Mononuclear cell (primary cell): ENCODE data around the gene EXOSC5. TPM values are rescaled to one million over a fixed set of nuclear protein-coding genes. Genes with fewer than 3 reads are reported as not detected.
A peak's percentile ranks its signal among the peaks of the same experiment; 100 is the strongest.

Experiments used
- H3K27me3 ChIP-seq: 2 replicates; pipeline ENCODE4 v1.6.0; 2011; ENCODE audit warnings: low read length, control low read depth; ENCODE audit not compliant: insufficient read depth
- H3K4me1 ChIP-seq: 2 replicates; pipeline ENCODE4 v1.5.1; 2011; ENCODE audit warnings: mild to moderate bottlenecking, low read length, control low read depth; ENCODE audit not compliant: insufficient read depth
- H3K4me3 ChIP-seq: 2 replicates; pipeline ENCODE4 v1.5.1; 2011; ENCODE audit warnings: mild to moderate bottlenecking, low read length, moderate library complexity
- H3K9me3 ChIP-seq: 2 replicates; pipeline ENCODE4 v1.5.1; 2011; ENCODE audit warnings: low read depth, mild to moderate bottlenecking, control low read depth, low read length
- total RNA-seq: library from RNA; depleted of rRNA; stranded (reverse); fragments of >200 nt; gene quantifications from one replicate; pipeline ENCODE4 v1.2.3, GENCODE V29; 2012

The EXOSC5 gene
- total RNA-seq, 1 donor, result 8.0 TPM

DNA sequence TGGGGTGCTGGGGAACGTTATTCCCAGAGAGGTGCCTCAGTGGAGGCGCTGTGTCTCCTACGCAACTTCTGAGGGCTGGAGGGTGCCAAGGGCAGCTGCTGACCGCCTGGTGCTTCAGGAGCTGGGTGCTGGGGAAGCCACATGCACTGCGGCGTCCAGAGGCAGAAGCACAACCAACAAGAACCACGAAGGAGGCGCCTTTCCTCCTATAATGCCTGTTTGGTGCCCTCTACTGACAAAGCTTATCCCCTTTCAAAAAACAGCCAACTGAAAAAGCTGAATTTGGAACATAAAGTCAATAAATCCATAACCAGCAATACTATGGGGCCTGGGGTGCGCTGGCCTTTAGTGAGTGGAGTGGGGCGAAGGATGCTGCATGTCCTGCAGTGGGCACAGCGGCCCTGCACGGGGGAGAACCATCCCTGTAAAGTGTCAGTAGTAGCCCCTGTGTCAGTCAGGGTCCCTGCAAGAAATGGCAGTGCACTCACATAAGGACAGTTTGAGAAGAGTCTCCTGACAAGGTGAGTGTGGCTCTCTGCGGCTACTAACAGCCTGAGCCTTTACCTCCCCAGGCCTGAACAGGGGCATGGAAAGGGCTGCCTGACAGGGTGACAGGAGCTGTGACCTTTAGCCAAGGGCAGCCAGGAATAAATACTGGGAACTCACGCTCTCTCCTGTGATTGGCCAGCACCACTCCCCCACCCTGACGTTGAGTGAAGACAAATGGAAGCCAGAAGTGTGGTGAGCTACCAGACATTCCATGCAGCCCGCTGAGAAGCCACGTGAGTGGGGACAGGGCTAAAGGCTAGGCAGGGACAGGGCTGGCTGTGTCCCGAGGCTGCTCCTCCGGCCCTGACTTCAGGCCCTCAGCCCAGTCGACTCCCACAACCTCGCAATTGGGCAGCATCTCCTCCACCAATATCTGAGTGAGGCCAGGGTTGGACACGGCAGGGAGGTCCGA is 34.5 kb upstream of the EXOSC5 start:
- H3K9me3 ChIP-seq, result no peaks in the 10 kb centered on the region
- H3K4me3 ChIP-seq, result no peak overlapping the region
- H3K4me1 ChIP-seq, result peaks cover 34% of the 10 kb centered on the region
- H3K27me3 ChIP-seq, result no peaks in the 10 kb centered on the region

DNA sequence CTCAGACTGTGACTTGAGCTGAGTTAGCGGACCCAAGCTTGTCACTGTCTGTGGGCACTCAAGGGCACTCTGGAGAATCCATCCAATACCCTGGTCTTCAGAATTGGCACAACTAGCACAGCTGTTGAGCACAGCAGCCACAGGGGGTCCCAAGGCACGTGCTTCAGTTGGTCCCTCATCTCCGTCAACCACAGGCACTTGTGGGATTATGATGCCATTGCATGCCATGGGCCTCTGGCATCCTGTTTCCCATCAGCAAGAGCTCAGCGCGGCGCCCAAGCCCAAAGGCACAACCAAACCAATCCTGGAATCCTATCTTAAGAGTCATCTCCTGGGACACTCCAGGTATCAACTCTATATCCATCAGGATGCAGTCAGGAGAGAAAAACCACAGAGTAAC is 33.8 kb upstream of the EXOSC5 start:
- Histone ChIP-seq H3K4me1 (peaks cover 41% of the 10 kb centered on the region), H3K27me3 (no peaks in the 10 kb centered on the region), H3K4me3 (no peak overlapping the region), H3K9me3 (no peaks in the 10 kb centered on the region)

DNA sequence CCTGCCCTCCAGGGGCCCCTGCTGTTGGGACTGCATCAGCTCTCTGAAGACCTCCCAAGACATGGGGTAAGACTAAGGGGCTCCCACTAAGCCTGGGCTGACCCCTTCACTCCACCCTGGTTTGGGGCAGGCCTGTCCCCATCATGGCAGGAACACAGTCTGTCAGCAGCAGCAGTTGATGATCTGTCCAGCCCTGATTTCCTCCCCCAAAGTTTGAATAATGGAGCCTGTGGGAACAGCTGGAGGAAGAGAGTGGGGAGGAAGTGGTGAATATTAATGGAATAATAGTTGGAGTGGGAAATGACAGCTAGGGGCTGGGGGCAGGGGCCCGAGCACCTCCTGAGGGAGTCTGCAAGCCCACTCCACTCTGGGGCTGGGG is 31.3 kb upstream of the EXOSC5 start:
- no peaks in the 10 kb centered on the region for H3K9me3 ChIP-seq
- H3K27me3 ChIP-seq, result no peaks in the 10 kb centered on the region
- H3K4me1 ChIP-seq, result peaks cover 63% of the 10 kb centered on the region
- peak overlapping the region; percentile 33 for H3K4me3 ChIP-seq

DNA sequence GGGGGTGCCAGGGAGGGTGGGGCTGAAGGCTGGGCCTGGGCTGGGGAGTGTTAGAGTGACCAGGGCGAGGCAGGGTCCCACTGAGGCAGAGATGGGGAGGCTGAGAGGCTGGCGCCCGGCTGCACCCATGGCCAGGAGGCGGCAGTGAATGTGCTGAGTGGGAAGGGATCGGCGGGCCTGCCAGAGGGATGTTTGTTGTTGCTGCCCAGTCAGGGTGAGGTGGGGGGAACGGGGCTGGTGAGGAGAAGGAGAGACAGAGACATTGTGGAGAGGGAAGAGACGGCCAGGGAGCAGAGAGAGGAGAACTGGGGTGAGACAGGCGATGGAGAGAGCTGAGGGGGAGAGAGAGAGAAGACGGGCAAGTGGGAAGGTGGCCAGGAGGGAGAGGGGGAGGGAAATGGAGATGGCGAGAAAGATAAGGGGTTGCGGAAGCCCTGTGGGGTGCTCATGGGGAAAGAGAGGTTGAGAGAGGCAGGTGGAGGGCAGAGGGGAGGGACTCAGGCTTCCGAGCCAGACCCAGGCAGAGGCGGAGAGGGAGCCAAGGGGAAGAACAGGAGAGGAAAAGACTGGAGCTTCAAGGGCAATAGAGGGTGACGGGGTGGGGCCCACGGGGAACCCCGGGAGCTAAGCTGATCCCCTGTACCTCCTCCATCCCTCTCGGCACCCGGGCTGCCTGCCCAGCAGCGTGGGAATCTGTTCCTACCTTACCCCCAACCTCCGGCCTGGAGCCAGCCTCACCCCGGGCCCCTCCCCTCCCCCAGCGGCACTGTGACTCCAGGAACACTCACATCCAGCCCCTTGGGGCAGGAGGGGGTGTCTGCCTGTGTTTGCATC is 30.7 kb upstream of the EXOSC5 start:
- no peaks in the 10 kb centered on the region for H3K27me3 ChIP-seq
- peak overlapping the region; percentile 33 for H3K4me3 ChIP-seq
- H3K9me3 ChIP-seq, result no peaks in the 10 kb centered on the region
- peaks cover 65% of the 10 kb centered on the region for H3K4me1 ChIP-seq

DNA sequence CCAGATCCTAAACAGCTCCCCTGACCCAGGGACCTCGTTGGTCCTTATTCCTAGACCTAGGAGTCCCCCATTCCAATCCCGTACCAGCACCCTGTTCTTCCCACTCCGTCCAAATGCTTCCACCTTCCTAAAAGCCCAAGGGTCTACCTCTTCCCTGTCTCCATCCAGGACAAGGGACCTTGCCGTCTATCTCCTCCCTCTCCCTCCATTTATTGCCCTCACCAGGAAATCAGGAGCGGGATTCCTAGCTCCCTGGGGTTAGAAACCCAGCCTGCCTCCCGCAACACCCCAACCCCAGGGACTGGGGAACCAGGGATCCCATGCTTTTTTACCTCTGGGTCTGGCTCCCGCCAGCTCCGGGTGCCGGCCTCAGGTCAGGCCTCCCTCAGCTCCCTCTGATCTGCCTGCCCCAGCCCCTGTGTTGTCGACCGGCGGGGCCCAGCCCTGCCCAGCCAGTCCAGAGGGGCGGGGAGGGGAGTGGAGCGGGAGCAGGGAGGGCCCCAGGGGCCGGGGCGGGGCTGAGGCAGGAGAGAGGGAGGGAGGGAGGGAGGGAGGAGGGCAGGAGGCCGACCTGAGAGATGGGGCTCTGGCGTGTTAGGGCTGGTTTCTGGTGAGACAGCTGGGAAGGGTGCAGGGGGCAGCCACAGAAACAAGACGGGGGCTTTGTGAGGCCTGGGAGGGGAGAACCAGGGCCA is 29.9 kb upstream of the EXOSC5 start, which contains the start of gene B3GNT8:
B3GNT8 (minus strand) TSS at position 423 of the 695 bp plus-strand sequence. CDS start 596 bp downstream, outside the sequence.
- Histone ChIP-seq H3K9me3 (no peaks in the 10 kb centered on the region), H3K4me1 (peaks cover 73% of the 10 kb centered on the region), H3K27me3 (no peaks in the 10 kb centered on the region), H3K4me3 (peak within 1 kb of the TSS; percentile 55)

DNA sequence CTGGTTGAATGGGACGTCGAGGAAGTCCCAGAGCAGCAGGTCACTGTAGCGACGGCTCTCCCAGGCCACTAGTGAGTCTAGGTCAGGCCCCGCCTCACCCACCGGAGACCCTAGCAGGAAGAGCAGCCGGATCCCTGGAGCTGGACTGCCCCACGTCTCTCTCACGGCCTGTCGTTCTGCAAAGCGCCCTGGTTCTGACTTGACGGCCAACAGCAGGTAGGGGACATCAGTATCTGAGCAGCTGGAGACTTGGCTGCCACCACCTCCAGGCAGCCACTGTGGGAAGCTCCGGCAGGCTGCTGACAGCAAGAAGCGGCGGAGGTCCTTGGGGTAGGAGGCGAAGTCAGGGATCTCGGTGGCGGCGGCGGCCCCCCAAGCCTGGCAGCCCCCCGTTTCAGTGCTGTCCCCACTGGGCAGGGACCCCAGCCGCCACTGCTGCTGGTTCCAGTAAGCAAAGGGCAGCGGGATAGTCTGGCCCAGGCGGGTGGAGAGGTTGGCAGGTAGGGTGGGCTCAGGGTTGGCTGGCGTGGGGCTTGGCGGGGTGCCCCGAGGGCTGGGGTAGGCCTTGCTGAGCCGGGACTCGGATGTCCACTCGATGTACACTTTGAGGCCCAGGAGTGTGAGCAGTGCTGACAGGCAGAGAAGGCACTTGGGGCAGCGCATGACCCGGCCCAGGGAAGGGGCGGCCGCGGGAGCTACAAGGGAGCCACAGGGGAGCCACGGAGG is 29.1 kb upstream of the EXOSC5 start:
- peaks cover 80% of the 10 kb centered on the region for H3K4me1 ChIP-seq
- peak overlapping the region; percentile 55 for H3K4me3 ChIP-seq
- H3K27me3 ChIP-seq, result no peaks in the 10 kb centered on the region
- no peaks in the 10 kb centered on the region for H3K9me3 ChIP-seq

DNA sequence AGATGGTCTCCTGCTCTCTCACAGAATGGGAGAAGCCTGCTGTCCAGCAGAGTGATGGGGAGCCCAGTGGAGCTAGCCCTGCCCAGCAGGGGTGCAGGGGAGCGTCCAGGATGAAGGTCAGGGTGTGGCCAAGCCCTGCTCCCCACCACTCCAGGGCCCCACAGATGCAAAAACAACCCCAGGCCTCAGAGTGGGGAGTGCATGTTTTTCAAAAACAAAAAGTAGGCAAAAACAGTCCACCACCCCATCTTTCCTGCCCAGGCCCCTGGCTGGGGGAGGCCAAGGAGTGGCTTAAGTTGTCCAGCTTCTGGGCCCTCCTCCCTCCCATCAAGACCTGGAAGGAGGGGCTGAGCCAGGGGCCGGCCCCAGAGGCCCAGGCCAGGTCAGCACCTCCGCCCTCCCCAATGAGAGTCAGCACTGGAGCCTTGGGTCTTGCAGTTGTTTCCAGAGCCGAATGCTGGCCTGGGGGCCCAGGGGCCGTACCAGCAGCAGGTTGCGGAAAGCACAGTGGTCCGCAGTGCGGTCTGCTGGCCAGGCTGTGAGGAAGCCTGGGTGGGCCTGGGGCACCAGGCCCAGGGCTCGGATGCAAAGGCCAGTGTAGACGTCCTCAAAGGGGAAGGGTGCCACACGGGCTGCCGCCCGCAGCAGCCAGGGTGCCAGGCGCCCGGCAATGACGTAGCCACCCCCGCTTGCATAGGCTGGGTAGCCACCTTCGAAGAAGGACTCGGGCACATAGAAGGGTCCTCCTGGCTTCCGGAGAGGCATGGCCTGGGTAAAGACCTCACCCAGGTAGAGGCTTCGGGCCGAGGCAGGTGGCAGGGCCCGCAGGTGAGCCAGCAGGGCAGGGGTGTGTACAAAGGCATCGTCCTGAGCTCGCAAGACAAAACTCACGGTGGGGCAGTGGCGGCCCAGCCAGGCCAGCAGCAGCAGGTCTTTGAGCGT is 28.3 kb upstream of the EXOSC5 start:
- no peaks in the 10 kb centered on the region for H3K9me3 ChIP-seq
- H3K4me1 ChIP-seq, result peaks cover 81% of the 10 kb centered on the region
- H3K27me3 ChIP-seq, result no peaks in the 10 kb centered on the region
- H3K4me3 ChIP-seq, result peak overlapping the region; percentile 55

DNA sequence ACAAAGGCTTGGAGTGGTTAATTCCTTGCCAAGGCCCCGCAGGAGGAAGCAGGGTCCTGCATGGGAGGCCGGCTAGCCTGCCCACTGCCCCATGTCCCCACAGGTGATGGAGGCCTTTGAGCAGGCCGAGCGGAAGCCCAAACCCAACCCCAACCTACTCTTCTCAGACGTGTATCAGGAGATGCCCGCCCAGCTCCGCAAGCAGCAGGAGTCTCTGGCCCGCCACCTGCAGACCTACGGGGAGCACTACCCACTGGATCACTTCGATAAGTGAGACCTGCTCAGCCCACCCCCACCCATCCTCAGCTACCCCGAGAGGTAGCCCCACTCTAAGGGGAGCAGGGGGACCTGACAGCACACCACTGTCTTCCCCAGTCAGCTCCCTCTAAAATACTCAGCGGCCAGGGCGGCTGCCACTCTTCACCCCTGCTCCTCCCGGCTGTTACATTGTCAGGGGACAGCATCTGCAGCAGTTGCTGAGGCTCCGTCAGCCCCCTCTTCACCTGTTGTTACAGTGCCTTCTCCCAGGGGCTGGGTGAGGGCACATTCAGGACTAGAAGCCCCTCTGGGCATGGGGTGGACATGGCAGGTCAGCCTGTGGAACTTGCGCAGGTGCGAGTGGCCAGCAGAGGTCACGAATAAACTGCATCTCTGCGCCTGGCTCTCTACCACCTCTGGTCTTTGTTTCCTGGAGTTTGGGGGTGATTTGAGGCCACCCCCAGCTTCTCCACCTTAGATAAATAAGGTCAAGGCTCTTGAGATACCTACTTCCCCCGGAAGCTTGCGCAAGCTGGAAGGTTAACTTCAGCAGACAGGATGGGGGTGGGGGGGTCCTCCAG is 27.4 kb upstream of the EXOSC5 start:
- Histone ChIP-seq H3K9me3 (no peaks in the 10 kb centered on the region), H3K27me3 (no peaks in the 10 kb centered on the region), H3K4me1 (peaks cover 90% of the 10 kb centered on the region), H3K4me3 (peak overlapping the region; percentile 55)

DNA sequence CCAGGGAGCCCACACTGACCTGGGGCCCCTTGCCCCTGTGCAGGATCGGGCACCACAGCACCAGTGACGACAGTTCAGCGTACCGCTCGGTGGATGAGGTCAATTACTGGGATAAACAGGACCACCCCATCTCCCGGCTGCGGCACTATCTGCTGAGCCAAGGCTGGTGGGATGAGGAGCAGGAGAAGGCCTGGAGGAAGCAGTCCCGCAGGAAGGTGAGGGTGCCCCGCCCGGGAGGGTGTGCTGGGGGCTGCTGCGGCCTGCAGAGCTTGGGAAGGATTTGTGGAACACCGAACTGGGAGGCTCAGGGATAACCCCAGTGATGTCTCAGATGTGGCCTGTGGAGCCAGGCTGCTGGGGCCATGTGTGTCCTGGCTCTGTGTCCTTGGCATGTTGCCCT is 25.8 kb upstream of the EXOSC5 start:
- Histone ChIP-seq H3K9me3 (no peaks in the 10 kb centered on the region), H3K27me3 (no peaks in the 10 kb centered on the region), H3K4me1 (peaks cover 91% of the 10 kb centered on the region), H3K4me3 (no peak overlapping the region)

DNA sequence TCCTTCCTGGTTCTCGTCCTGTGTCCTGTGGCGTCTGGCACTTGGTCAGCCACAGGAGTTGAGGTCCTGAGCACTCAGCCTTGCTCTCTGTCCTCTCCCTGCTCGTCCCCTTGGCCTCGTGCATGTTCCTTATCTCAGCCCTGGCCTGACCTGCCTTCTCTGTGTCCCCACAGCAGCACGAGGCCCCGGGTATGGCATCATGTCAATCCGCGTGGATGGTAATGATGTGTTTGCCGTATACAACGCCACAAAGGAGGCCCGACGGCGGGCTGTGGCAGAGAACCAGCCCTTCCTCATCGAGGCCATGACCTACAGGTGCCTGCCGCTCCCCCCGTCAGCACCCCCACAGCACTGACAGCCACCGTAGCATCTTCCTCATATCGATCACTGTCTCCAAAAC is 25.3 kb upstream of the EXOSC5 start:
- H3K4me1 ChIP-seq, result peaks cover 86% of the 10 kb centered on the region

DNA sequence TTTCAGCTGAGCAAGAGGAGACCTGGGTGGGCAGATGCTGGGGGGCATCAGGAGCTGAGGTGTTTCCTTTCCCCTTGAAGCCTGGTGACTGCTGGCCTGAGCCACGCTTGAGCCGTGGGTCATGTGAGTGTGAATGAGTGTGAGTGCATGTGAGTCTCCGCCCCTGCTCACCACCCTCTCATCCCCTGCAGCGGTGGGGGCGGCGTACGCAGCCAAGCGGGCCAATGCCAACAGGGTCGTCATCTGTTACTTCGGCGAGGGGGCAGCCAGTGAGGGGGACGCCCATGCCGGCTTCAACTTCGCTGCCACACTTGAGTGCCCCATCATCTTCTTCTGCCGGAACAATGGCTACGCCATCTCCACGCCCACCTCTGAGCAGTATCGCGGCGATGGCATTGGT is 24.8 kb upstream of the EXOSC5 start:
- H3K4me1 ChIP-seq, result peaks cover 83% of the 10 kb centered on the region
- H3K9me3 ChIP-seq, result no peaks in the 10 kb centered on the region
- no peak overlapping the region for H3K4me3 ChIP-seq
- no peaks in the 10 kb centered on the region for H3K27me3 ChIP-seq

More for the DNA sequence above, 25.3 kb upstream of the EXOSC5 start:
- H3K27me3 ChIP-seq, result no peaks in the 10 kb centered on the region
- H3K9me3 ChIP-seq, result no peaks in the 10 kb centered on the region
- H3K4me3 ChIP-seq, result no peak overlapping the region

DNA sequence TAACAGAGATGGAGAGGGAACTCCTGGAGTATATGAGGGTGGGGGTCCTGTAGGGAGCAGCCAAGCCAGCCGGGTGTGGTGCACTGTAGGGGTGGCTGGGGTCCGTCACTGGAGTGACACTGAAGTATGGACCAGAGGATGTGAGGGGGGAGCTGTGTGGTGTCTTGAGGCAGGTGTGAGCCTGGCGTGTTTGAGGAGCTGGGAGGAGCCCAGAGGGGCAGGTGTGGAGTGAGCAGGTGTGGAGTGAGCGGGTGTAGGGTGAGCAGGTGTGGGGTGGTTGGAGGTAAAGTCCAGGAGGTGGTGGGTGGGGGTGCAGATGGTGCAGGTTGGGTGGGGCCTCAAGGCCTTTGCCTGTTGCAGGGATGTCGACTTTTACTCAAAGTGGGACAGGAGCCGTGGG is 24.2 kb upstream of the EXOSC5 start:
- Histone ChIP-seq H3K4me3 (no peak overlapping the region), H3K9me3 (no peaks in the 10 kb centered on the region), H3K27me3 (no peaks in the 10 kb centered on the region), H3K4me1 (peaks cover 76% of the 10 kb centered on the region)
